K562 (cell line): ENCODE measurements around the gene GALNT7. TPM values are rescaled to one million over a fixed set of nuclear protein-coding genes. Genes with fewer than 3 reads are reported as not detected.

ENCODE experiments used
- ADNP ChIP-seq: fragments of 200-800 bp; sonication (Bioruptor generic); IDR thresholded peaks from 2 replicates; pipeline ENCODE4 v1.6.1; 2016; ENCODE audit warnings: missing genetic modification characterization, missing compliant biosample characterization
- BRCA1 ChIP-seq, 2 experiments: fragments of 450-650 bp in 1 of 2; sonication (generic) in 1 of 2; formaldehyde crosslinking in 1 of 2; IDR thresholded peaks; 2 replicates each; pipeline versions ENCODE4 v1.5.0 to v1.6.1; 2017 to 2020; ENCODE audit warnings: mild to moderate bottlenecking in 1 of 2, missing genetic modification reagents in 1 of 2
- CBFB ChIP-seq: sonication (generic); formaldehyde crosslinking; IDR thresholded peaks from 2 replicates; pipeline ENCODE4 v1.4.0; 2020; ENCODE audit warnings: mild to moderate bottlenecking, missing genetic modification reagents
- EP400 ChIP-seq: fragments of 450-650 bp; IDR thresholded peaks from 2 replicates; pipeline ENCODE4 v1.6.1; 2017; ENCODE audit warnings: antibody characterized with exemption, mild to moderate bottlenecking, moderate library complexity
- IRF2 ChIP-seq: sonication (generic); formaldehyde crosslinking; IDR thresholded peaks from 2 replicates; pipeline ENCODE4 v1.8.1; 2022; ENCODE audit warnings: mild to moderate bottlenecking, missing genetic modification reagents
- JUNB ChIP-seq: fragments of 450-650 bp; formaldehyde crosslinking; conservative IDR thresholded peaks from 2 replicates; pipeline ENCODE4 v1.4.0; 2020; ENCODE audit warnings: mild to moderate bottlenecking
- KDM1A ChIP-seq, 2 experiments: fragments of 450-650 bp; IDR thresholded peaks; 2 replicates each; pipeline ENCODE4 v1.6.1; 2016; ENCODE audit warnings: mild to moderate bottlenecking in 2 of 2
- MAFK ChIP-seq: IDR thresholded peaks from 2 replicates; pipeline ENCODE4 v1.6.1; 2011; ENCODE audit warnings: low read length, improper control_type of control experiment
- NFRKB ChIP-seq: fragments of 450-650 bp; IDR thresholded peaks from 2 replicates; pipeline ENCODE4 v1.6.1; 2016; ENCODE audit warnings: low read depth
- RHOXF2B ChIP-seq: fragments of 250-450 bp; sonication (Bioruptor Pico); conservative IDR thresholded peaks from 2 replicates; pipeline ENCODE4 v1.5.1; 2021
- TBP ChIP-seq: optimal IDR thresholded peaks from 2 replicates; pipeline ENCODE3; 2011; ENCODE audit warnings: low read depth, low read length, improper control_type of control experiment
- polyA plus RNA-seq, 8 experiments: library from polyadenylated mRNA; depleted of rRNA in 4 of 8; stranded (reverse) in 5 of 8; unstranded in 3 of 8; fragments of >200 nt; fragmentation: Nextera tagmentation in 2 of 8; fragmentation: Illumina TruSeq in 1 of 8; extraction: Ambion mirVana in 2 of 8; extraction: Trizol in 1 of 8; gene quantifications; 2 replicates each; pipeline versions ENCODE4 v1.2.1 to v1.2.3, GENCODE V29; 2011 to 2014; ENCODE audit warnings: inconsistent platforms in 1 of 8, missing spikeins in 1 of 8
- total RNA-seq, 7 experiments: library from RNA; depleted of rRNA in 6 of 7; stranded (reverse); fragments of >200 nt in 6 of 7; fragmentation: Illumina TruSeq in 2 of 7; extraction: Trizol in 2 of 7; gene quantifications; 2 replicates each; pipeline versions ENCODE4 v1.2.1 to v1.2.3, GENCODE V29; 2011 to 2021; ENCODE audit warnings: low replicate concordance in 1 of 7
- TF ChIP-seq, protein P1 (sequence below), 2 experiments: fragments of 450-650 bp; formaldehyde crosslinking in 1 of 2; IDR thresholded peaks; 2 replicates each; pipeline versions ENCODE4 v1.4.0 to v1.6.1; 2014 to 2020; ENCODE audit warnings: mild to moderate bottlenecking in 2 of 2, borderline replicate concordance in 1 of 2, low read depth in 1 of 2
- TF ChIP-seq, protein P2 (sequence below): fragments of 200-800 bp; sonication (Bioruptor generic); IDR thresholded peaks from 2 replicates; pipeline ENCODE4 v1.6.1; 2017; ENCODE audit warnings: missing genetic modification characterization, missing compliant biosample characterization
- TF ChIP-seq, protein P3 (sequence below): fragments of 250-450 bp; sonication (Bioruptor Pico); IDR thresholded peaks from 2 replicates; pipeline ENCODE4 v1.4.0; 2020; ENCODE audit warnings: mild to moderate bottlenecking, moderate library complexity
- TF ChIP-seq, protein P4 (sequence below): sonication (generic); formaldehyde crosslinking; IDR thresholded peaks from 2 replicates; pipeline ENCODE4 v1.8.0; 2023; ENCODE audit warnings: mild to moderate bottlenecking, missing genetic modification reagents

Gene GALNT7
- total and polyA plus RNA-seq, 9 of the 15 experiments (the other 6 are each of a cell fraction or from before 2014, with no cell fraction given): 16.7 to 38.7 (median 31.1) TPM

DNA sequence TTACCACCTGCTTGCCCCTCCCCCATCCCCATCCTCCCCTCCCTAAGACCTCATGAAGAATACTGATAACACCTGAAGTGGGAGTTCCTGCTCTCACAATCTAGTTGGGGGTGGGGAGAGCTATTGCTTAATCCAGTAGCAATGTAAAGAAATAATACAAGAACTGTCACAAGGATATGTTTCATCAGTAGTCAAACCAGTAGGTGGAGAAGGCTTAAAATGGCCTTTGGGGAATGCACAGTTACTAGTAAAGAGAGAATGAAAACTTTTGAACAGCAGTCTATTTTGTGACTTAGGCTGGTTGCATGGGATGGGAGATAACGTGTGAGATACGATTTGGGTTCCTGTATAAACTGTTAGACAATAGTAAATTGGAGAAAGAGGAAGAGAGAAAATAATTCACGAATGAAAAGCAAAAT lies 6.0 kb downstream of the GALNT7 start (continued):
- TF ChIP-seq, protein P1, sequence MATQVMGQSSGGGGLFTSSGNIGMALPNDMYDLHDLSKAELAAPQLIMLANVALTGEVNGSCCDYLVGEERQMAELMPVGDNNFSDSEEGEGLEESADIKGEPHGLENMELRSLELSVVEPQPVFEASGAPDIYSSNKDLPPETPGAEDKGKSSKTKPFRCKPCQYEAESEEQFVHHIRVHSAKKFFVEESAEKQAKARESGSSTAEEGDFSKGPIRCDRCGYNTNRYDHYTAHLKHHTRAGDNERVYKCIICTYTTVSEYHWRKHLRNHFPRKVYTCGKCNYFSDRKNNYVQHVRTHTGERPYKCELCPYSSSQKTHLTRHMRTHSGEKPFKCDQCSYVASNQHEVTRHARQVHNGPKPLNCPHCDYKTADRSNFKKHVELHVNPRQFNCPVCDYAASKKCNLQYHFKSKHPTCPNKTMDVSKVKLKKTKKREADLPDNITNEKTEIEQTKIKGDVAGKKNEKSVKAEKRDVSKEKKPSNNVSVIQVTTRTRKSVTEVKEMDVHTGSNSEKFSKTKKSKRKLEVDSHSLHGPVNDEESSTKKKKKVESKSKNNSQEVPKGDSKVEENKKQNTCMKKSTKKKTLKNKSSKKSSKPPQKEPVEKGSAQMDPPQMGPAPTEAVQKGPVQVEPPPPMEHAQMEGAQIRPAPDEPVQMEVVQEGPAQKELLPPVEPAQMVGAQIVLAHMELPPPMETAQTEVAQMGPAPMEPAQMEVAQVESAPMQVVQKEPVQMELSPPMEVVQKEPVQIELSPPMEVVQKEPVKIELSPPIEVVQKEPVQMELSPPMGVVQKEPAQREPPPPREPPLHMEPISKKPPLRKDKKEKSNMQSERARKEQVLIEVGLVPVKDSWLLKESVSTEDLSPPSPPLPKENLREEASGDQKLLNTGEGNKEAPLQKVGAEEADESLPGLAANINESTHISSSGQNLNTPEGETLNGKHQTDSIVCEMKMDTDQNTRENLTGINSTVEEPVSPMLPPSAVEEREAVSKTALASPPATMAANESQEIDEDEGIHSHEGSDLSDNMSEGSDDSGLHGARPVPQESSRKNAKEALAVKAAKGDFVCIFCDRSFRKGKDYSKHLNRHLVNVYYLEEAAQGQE (IDR thresholded peaks at IDR 0.05; ENCODE audit: borderline replicate concordance): no peak
- TF ChIP-seq, protein P1 (CRISPR knock-in tag; IDR thresholded peaks at IDR 0.05; ENCODE audit: low read depth): no peak
- no peak for TF ChIP-seq JUNB (CRISPR knock-in tag)
- TF ChIP-seq ADNP: no peak
- TF ChIP-seq, protein P2, sequence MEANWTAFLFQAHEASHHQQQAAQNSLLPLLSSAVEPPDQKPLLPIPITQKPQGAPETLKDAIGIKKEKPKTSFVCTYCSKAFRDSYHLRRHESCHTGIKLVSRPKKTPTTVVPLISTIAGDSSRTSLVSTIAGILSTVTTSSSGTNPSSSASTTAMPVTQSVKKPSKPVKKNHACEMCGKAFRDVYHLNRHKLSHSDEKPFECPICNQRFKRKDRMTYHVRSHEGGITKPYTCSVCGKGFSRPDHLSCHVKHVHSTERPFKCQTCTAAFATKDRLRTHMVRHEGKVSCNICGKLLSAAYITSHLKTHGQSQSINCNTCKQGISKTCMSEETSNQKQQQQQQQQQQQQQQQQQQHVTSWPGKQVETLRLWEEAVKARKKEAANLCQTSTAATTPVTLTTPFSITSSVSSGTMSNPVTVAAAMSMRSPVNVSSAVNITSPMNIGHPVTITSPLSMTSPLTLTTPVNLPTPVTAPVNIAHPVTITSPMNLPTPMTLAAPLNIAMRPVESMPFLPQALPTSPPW (CRISPR knock-in tag): peak; percentile 78
- no peak for TF ChIP-seq TBP
- TF ChIP-seq, protein P3, sequence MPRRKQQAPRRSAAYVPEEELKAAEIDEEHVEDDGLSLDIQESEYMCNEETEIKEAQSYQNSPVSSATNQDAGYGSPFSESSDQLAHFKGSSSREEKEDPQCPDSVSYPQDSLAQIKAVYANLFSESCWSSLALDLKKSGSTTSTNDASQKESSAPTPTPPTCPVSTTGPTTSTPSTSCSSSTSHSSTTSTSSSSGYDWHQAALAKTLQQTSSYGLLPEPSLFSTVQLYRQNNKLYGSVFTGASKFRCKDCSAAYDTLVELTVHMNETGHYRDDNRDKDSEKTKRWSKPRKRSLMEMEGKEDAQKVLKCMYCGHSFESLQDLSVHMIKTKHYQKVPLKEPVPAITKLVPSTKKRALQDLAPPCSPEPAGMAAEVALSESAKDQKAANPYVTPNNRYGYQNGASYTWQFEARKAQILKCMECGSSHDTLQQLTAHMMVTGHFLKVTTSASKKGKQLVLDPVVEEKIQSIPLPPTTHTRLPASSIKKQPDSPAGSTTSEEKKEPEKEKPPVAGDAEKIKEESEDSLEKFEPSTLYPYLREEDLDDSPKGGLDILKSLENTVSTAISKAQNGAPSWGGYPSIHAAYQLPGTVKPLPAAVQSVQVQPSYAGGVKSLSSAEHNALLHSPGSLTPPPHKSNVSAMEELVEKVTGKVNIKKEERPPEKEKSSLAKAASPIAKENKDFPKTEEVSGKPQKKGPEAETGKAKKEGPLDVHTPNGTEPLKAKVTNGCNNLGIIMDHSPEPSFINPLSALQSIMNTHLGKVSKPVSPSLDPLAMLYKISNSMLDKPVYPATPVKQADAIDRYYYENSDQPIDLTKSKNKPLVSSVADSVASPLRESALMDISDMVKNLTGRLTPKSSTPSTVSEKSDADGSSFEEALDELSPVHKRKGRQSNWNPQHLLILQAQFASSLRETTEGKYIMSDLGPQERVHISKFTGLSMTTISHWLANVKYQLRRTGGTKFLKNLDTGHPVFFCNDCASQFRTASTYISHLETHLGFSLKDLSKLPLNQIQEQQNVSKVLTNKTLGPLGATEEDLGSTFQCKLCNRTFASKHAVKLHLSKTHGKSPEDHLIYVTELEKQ: no peak
- no peak for TF ChIP-seq RHOXF2B (CRISPR knock-in tag)
- peak in 1 of 2 experiments; percentile 53; a peak in 2 of 4 replicates for TF ChIP-seq KDM1A (IDR thresholded peaks at IDR 0.05)
- TF ChIP-seq CBFB (CRISPR knock-in tag): no peak
- no peak for TF ChIP-seq IRF2
- no peak for TF ChIP-seq NFRKB
- no peak for TF ChIP-seq BRCA1 (IDR thresholded peaks at IDR 0.05)
- no peak for TF ChIP-seq BRCA1 (CRISPR knock-in tag; IDR thresholded peaks at IDR 0.05)
- no peak for TF ChIP-seq MAFK
- TF ChIP-seq, protein P4, sequence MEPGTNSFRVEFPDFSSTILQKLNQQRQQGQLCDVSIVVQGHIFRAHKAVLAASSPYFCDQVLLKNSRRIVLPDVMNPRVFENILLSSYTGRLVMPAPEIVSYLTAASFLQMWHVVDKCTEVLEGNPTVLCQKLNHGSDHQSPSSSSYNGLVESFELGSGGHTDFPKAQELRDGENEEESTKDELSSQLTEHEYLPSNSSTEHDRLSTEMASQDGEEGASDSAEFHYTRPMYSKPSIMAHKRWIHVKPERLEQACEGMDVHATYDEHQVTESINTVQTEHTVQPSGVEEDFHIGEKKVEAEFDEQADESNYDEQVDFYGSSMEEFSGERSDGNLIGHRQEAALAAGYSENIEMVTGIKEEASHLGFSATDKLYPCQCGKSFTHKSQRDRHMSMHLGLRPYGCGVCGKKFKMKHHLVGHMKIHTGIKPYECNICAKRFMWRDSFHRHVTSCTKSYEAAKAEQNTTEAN (CRISPR knock-in tag): no peak
- TF ChIP-seq EP400: peak; percentile 43; the same call in 1 of the 2 replicates
